Spleen (tissue), 11 donors: ENCODE measurements around the gene JAML. TPM values are rescaled to one million over a fixed set of nuclear protein-coding genes. Genes with fewer than 3 reads are reported as not detected.

Source experiments
- DNase-seq: peaks from one replicate; pipeline ENCODE4 v3.0.0-alpha.2; 2020
- H3K27ac ChIP-seq, 8 donors: fragments of 200-600 bp; sonication (generic) in 7 of 8; 1 replicate in 4 of 8; 2 replicates in 4 of 8; pipeline versions ENCODE4 v1.5.0 to v1.8.0; 2016 to 2021; ENCODE audit warnings: inconsistent platforms in 4 of 8, mild to moderate bottlenecking in 4 of 8, moderate library complexity in 1 of 8
- H3K27me3 ChIP-seq, 7 donors: fragments of 200-600 bp; sonication (generic) in 6 of 7; replicated peaks in 1 of 7; 1 replicate in 4 of 7; 2 replicates in 3 of 7; pipeline versions ENCODE4 v1.5.0 to v1.8.0; 2016 to 2021; ENCODE audit warnings: inconsistent platforms in 3 of 7, mild to moderate bottlenecking in 1 of 7
- H3K36me3 ChIP-seq, 6 donors: fragments of 200-600 bp; sonication (generic) in 5 of 6; 1 replicate in 4 of 6; 2 replicates in 2 of 6; pipeline versions ENCODE4 v1.5.0 to v1.8.0; 2016 to 2021; ENCODE audit warnings: inconsistent platforms in 2 of 6
- H3K4me1 ChIP-seq, 6 donors: fragments of 200-600 bp; sonication (generic) in 5 of 6; 1 replicate in 3 of 6; 2 replicates in 3 of 6; pipeline versions ENCODE4 v1.5.0 to v1.8.0; 2016 to 2021; ENCODE audit warnings: inconsistent platforms in 3 of 6
- H3K4me3 ChIP-seq, 8 donors: fragments of 200-600 bp; sonication (generic) in 7 of 8; 1 replicate in 4 of 8; 2 replicates in 4 of 8; pipeline versions ENCODE4 v1.5.0 to v1.8.0; 2016 to 2021; ENCODE audit warnings: inconsistent platforms in 4 of 8, mild to moderate bottlenecking in 4 of 8, moderate library complexity in 2 of 8
- H3K9me3 ChIP-seq, 8 donors: fragments of 200-600 bp; sonication (generic) in 7 of 8; 1 replicate in 4 of 8; 2 replicates in 4 of 8; pipeline versions ENCODE4 v1.5.0 to v1.8.0; 2016 to 2021; ENCODE audit warnings: inconsistent platforms in 4 of 8
- POLR2A ChIP-seq, 3 donors: fragments of 450-650 bp; IDR thresholded peaks; one replicate each; pipeline ENCODE4 v1.5.1; 2017; ENCODE audit warnings: antibody characterized with exemption in 3 of 3, mild to moderate bottlenecking in 1 of 3
- POLR2AphosphoS5 ChIP-seq, 3 donors: sonication (generic); formaldehyde crosslinking; IDR thresholded peaks; one replicate each; pipeline ENCODE4 v1.5.1; 2017; ENCODE audit warnings: antibody characterized with exemption in 3 of 3
- WGBS, 5 donors: extraction: QIAGEN DNeasy Blood & Tissue Kit in 3 of 5; methylation state at CpG; one replicate each; pipeline versions ENCODE4 v1.1.5 to v1.1.7; 2013 to 2018; 5-methylcytosine and 5-hydroxymethylcytosine counted together
- intact Hi-C: fragments of 100-400 bp; cut with DNase I; formaldehyde crosslinking; loops from one replicate; pipeline ENCODE4 v1.15.0; 2023; ENCODE audit warnings: low total_unique reads
- polyA plus RNA-seq, 3 donors: library from polyadenylated mRNA; stranded (reverse); fragments of 200-250 nt; gene quantifications; one replicate each; pipeline ENCODE4 v1.2.1, GENCODE V29; 2013
- total RNA-seq, 7 donors: library from RNA; depleted of rRNA in 3 of 7; stranded (reverse); fragments of >200 nt in 3 of 7; fragmentation: NEBNext Ultra II Directional in 4 of 7; extraction: Animal tissue kit (Norgen Biotek cat#: 25700) in 4 of 7; gene quantifications; one replicate each; pipeline versions ENCODE4 v1.1.0 to v1.2.1, GENCODE V29; 2016 to 2021
- TF ChIP-seq, protein P1 (sequence below), 11 experiments: fragments of 200-600 bp in 7 of 11; fragments of 450-650 bp in 4 of 11; sonication (generic) in 4 of 11; IDR thresholded peaks in 8 of 11; conservative IDR thresholded peaks in 3 of 11; 1 replicate in 7 of 11; 2 replicates in 4 of 11; pipeline versions ENCODE4 v1.4.0 to v1.8.0; 2016 to 2021; ENCODE audit warnings: antibody characterized with exemption in 11 of 11, inconsistent platforms in 4 of 11, mild to moderate bottlenecking in 1 of 11
- donor health status: healthy with polysubstance abuse.
- donor health status: DM: no; HTN: no; CAD: no; lungs with moderate emphysema.
- donor health status: DM: no; HTN: no; CAD: no.
- donor health status: Bipolar disorder and iron deficiency.
- donor health status: healthy.
- donor health status: DM: no; HTN: no; CAD: no.
- donor health status: DM: yes; HTN: yes; CAD: no.

Gene JAML
- total and polyA plus RNA-seq, 10 donors, result 18.2 to 180 (median 89.3) TPM

DNA sequence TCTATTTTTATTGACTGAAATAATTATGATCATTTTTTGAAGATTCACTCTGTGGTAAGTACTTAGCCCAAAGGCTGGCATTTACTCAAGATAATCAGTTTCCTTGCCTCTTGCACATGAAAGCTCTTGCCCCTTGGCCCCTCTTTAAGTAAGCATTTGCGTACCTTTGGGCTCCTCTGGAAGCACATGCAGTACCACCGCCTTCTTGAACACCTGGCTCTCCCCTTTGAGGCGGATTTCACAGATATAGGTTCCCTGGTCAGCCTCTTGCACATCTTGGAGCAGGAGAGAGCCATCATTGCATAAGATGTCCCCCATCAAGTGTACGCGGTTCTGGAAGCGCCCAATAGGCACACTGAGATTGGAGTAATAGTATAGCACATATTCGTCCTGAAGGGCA is 14.5 kb downstream of the JAML start:
- H3K9me3 ChIP-seq, result no peaks in the 10 kb centered on the region
- TF ChIP-seq POLR2A (IDR thresholded peaks at IDR 0.05) (no peak), POLR2AphosphoS5 (IDR thresholded peaks at IDR 0.05) (no peak)
- WGBS, 5 donors, result 89 to 93% (median 92%) methylated on average over 7 of the region's 7 CpGs
- peak overlapping the region in 4 of 8 donors; percentile 52 to 88 (median 78) for H3K27ac ChIP-seq
- peaks cover 0 to 47% (median 2%) of the 10 kb centered on the region in 6 donors for H3K36me3 ChIP-seq
- H3K27me3 ChIP-seq, result peaks cover 0 to 18% (median 0%) of the 10 kb centered on the region in 7 donors
- H3K4me3 ChIP-seq, result no peak overlapping the region
- DNase-seq, result no peak
- H3K4me1 ChIP-seq, result peaks cover 17 to 100% (median 52%) of the 10 kb centered on the region in 6 donors
- intact Hi-C loops, result no loop called here

DNA sequence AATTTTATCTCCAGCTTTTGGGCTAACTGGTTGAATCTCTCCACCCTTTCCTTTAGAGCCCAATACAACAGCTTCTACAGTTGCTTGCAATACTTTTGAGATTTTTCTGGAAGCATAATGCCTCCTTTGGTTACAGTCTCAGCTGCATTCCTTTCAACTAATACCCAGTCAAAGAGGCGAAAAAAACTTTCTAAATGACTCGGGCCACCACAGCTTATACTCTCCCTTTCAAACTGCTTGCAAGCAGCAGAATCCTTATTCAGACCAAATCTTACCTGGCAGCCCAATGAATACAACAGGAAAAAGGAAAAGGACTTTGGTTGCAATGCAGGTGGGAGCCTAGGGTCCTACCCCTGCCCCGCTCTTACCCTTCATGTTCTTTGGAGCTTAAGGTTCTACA is 15.8 kb downstream of the JAML start:
- peaks cover 0 to 59% (median 2%) of the 10 kb centered on the region in 6 donors for H3K36me3 ChIP-seq
- peaks cover 6 to 100% (median 40%) of the 10 kb centered on the region in 6 donors for H3K4me1 ChIP-seq
- peak overlapping the region in 3 of 8 donors; percentile 17 to 86 (median 22) for H3K27ac ChIP-seq
- TF ChIP-seq, protein P1, sequence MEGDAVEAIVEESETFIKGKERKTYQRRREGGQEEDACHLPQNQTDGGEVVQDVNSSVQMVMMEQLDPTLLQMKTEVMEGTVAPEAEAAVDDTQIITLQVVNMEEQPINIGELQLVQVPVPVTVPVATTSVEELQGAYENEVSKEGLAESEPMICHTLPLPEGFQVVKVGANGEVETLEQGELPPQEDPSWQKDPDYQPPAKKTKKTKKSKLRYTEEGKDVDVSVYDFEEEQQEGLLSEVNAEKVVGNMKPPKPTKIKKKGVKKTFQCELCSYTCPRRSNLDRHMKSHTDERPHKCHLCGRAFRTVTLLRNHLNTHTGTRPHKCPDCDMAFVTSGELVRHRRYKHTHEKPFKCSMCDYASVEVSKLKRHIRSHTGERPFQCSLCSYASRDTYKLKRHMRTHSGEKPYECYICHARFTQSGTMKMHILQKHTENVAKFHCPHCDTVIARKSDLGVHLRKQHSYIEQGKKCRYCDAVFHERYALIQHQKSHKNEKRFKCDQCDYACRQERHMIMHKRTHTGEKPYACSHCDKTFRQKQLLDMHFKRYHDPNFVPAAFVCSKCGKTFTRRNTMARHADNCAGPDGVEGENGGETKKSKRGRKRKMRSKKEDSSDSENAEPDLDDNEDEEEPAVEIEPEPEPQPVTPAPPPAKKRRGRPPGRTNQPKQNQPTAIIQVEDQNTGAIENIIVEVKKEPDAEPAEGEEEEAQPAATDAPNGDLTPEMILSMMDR (IDR thresholded peaks at IDR 0.05 in 8 of 11, conservative IDR thresholded peaks at IDR 0.05 in 3 of 11), result no peak
- TF ChIP-seq POLR2A (IDR thresholded peaks at IDR 0.05) (no peak), POLR2AphosphoS5 (IDR thresholded peaks at IDR 0.05) (no peak)
- H3K27me3 ChIP-seq, result peaks cover 0 to 18% (median 0%) of the 10 kb centered on the region in 7 donors
- H3K4me3 ChIP-seq, result no peak overlapping the region
- intact Hi-C loops, result no loop called here
- 80 to 85% (median 84%) methylated on average over 3 of the region's 3 CpGs for WGBS, 5 donors
- no peak for DNase-seq
- H3K9me3 ChIP-seq, result no peaks in the 10 kb centered on the region

GRCh38 chr11:118207079-118207478 is 17.7 kb downstream of the JAML start:
- WGBS, 5 donors, result 85 to 96% (median 92%) methylated on average over 2 of the region's 2 CpGs
- no peaks in the 10 kb centered on the region for H3K9me3 ChIP-seq
- H3K27me3 ChIP-seq, result peaks cover 0 to 18% (median 0%) of the 10 kb centered on the region in 7 donors
- peaks cover 0 to 77% (median 2%) of the 10 kb centered on the region in 6 donors for H3K36me3 ChIP-seq
- no peak for DNase-seq
- TF ChIP-seq, protein P1 (IDR thresholded peaks at IDR 0.05 in 8 of 11, conservative IDR thresholded peaks at IDR 0.05 in 3 of 11), result no peak
- TF ChIP-seq POLR2AphosphoS5 (IDR thresholded peaks at IDR 0.05), result no peak
- TF ChIP-seq POLR2A (IDR thresholded peaks at IDR 0.05), result no peak
- intact Hi-C loops, result no loop called here
- no peak overlapping the region for H3K4me3 ChIP-seq
- peaks cover 0 to 100% (median 33%) of the 10 kb centered on the region in 6 donors for H3K4me1 ChIP-seq
- H3K27ac ChIP-seq, result peak overlapping the region in 6 of 8 donors; percentile 58 to 86 (median 76)

DNA sequence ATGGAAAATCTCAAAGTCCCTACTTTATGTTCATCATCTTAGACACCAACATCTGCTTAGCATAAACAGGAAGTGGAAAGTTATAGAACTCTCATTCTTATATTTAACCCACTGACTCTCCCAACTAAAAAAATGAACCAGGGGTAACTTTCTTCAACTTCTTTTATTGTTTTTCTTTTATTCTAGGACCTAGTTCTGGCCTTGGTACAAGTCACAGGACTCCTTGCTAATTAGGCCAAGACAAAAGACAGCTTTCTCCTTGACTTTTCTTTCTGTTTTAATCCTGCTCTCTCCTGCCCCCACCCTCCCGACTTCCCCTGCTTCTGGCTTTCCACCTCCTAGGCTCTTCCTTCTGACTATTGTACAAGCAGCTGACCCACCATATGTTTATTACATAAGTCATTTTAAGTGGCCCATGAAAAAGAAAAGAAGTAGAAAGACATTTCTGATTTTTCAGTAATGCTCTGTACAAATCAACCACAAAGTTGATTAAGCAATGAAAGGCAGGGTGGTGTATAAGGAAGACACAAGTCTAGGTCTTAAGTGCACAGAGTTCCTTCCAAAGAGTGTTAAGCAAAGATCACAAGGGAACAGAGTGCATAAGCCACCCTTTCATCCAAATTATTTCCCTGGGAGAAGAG is 18.3 kb downstream of the JAML start:
- intact Hi-C loops, result no loop called here
- WGBS, 5 donors, result 5 to 23% (median 10%) methylated on average over 1 of the region's 1 CpG

More for the DNA sequence above, 18.3 kb downstream of the JAML start:
- Histone ChIP-seq H3K4me1 (peaks cover 0 to 100% (median 33%) of the 10 kb centered on the region in 6 donors), H3K9me3 (no peaks in the 10 kb centered on the region), H3K27ac (peak overlapping the region in 7 of 8 donors; percentile 58 to 86 (median 75)), H3K36me3 (peaks cover 0 to 77% (median 2%) of the 10 kb centered on the region in 6 donors), H3K27me3 (peaks cover 0 to 18% (median 0%) of the 10 kb centered on the region in 7 donors), H3K4me3 (no peak overlapping the region)
- DNase-seq, result no peak
- TF ChIP-seq, protein P1 (IDR thresholded peaks at IDR 0.05 in 8 of 11, conservative IDR thresholded peaks at IDR 0.05 in 3 of 11), result no peak
- TF ChIP-seq POLR2AphosphoS5 (IDR thresholded peaks at IDR 0.05) (no peak), POLR2A (IDR thresholded peaks at IDR 0.05) (no peak)
